Upper lobe of left lung (tissue), 4 donors: Measurements from ENCODE around the gene COX19.

Source experiments
- CTCF ChIP-seq, 6 experiments: fragments of 450-650 bp in 4 of 6; fragments of 200-600 bp in 2 of 6; sonication (generic) in 2 of 6; IDR thresholded peaks; one replicate each; pipeline ENCODE4 v1.5.1; 2016 to 2019; ENCODE audit warnings: antibody characterized with exemption in 6 of 6
- POLR2AphosphoS5 ChIP-seq, 2 donors: sonication (generic); formaldehyde crosslinking; IDR thresholded peaks; one replicate each; pipeline ENCODE4 v1.5.1; 2017; ENCODE audit warnings: antibody characterized with exemption in 2 of 2

GRCh38 chr7:957418-958220, 17.7 kb downstream of the COX19 start:
- TF ChIP-seq POLR2AphosphoS5 (IDR thresholded peaks at IDR 0.05) (no peak), CTCF (IDR thresholded peaks at IDR 0.05) (no peak)
